ENCODE data around the gene PAX5.

DNA sequence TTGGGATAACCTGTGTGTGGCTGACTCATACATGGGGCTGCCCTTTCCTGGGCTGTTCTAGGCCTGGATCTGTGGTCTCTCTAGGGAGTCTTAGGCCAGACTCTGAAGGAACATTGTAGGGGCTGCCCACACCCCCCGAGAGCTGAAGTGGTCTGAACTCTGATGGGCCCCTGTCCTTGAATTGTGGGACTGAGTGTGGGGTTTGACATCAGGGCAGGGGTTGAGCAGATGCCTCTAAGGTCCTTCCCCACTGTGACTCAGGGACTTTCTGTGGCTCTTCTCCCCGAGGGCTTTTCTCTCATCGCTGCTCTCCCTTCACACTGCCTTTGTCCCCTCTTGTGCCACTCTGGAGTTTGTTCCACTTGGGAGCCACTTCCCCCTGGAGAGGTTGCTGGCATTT is 246.4 kb downstream of the PAX5 start:
- TF ChIP-seq, protein P1, sequence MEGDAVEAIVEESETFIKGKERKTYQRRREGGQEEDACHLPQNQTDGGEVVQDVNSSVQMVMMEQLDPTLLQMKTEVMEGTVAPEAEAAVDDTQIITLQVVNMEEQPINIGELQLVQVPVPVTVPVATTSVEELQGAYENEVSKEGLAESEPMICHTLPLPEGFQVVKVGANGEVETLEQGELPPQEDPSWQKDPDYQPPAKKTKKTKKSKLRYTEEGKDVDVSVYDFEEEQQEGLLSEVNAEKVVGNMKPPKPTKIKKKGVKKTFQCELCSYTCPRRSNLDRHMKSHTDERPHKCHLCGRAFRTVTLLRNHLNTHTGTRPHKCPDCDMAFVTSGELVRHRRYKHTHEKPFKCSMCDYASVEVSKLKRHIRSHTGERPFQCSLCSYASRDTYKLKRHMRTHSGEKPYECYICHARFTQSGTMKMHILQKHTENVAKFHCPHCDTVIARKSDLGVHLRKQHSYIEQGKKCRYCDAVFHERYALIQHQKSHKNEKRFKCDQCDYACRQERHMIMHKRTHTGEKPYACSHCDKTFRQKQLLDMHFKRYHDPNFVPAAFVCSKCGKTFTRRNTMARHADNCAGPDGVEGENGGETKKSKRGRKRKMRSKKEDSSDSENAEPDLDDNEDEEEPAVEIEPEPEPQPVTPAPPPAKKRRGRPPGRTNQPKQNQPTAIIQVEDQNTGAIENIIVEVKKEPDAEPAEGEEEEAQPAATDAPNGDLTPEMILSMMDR (conservative IDR thresholded peaks at IDR 0.05) = no peak
- no peak for TF ChIP-seq EZH2 (IDR thresholded peaks at IDR 0.05; ENCODE audit: low read depth)
